OCI-LY7 (cell line): Measurements from ENCODE around the gene WNK4.

Source experiments
- EZH2phosphoT487 ChIP-seq: fragments of 200-600 bp; sonication (generic); IDR thresholded peaks from 2 replicates; pipeline ENCODE4 v1.6.1; 2018; ENCODE audit warnings: low read depth, borderline replicate concordance, mild to moderate bottlenecking, mixed run types, antibody characterized with exemption, low read length, moderate library complexity, mixed read lengths
- TF ChIP-seq, protein P1 (sequence below): fragments of 200-600 bp; sonication (generic); conservative IDR thresholded peaks from 2 replicates; pipeline ENCODE4 v1.5.1; 2014; ENCODE audit warnings: mild to moderate bottlenecking, antibody characterized with exemption, low read length, moderate library complexity, mixed read lengths

DNA sequence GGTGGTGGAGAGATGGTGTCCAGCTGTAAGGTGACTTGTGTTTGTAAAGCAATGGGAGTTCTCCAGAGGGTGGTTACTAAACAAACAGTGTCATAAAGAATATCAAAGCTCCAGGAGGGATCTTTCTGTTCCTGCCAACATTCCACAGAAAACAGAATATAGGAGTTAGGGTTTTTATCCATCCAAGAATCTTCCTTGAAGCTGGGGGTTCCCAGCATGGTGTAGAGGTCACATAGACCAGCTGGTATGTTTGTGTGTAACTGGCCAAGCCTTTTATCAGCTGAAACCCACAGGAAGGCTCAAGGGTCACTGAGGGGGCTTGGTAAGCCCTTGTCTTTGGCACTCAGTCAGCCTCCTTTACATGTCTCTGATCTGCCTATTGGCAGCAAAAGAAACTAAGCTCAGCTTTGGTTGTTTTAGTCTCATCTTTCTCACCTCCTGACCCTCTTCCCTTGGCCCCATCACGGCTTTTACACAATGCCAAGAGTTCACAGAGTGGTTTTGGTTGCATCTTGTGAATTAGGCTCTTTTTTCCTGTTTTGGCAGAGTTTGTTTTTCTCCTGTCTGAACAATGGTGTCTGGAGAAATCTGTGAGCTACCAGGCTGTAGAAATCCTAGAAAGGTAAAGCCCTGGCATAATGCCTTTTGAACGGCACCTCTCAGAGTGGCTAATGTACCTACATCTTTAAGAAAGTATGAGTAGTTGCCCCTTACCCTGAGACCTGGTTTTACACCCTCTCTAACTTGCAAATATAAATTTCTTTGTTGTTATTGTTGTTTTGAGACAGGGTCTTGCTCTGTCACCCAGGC is 22.9 kb downstream of the WNK4 start:
- TF ChIP-seq, protein P1, sequence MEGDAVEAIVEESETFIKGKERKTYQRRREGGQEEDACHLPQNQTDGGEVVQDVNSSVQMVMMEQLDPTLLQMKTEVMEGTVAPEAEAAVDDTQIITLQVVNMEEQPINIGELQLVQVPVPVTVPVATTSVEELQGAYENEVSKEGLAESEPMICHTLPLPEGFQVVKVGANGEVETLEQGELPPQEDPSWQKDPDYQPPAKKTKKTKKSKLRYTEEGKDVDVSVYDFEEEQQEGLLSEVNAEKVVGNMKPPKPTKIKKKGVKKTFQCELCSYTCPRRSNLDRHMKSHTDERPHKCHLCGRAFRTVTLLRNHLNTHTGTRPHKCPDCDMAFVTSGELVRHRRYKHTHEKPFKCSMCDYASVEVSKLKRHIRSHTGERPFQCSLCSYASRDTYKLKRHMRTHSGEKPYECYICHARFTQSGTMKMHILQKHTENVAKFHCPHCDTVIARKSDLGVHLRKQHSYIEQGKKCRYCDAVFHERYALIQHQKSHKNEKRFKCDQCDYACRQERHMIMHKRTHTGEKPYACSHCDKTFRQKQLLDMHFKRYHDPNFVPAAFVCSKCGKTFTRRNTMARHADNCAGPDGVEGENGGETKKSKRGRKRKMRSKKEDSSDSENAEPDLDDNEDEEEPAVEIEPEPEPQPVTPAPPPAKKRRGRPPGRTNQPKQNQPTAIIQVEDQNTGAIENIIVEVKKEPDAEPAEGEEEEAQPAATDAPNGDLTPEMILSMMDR = no peak
- TF ChIP-seq EZH2phosphoT487 = no peak
